H9 (cell line): ENCODE data around the gene STIMATE. TPM values are rescaled to one million over a fixed set of nuclear protein-coding genes. Genes with fewer than 3 reads are reported as not detected.

Source experiments
- DNase-seq: peaks from one replicate; pipeline ENCODE4 v3.0.0-alpha.2; 2017
- H2AFZ ChIP-seq: one replicate; pipeline ENCODE4 v1.6.1; 2013; ENCODE audit warnings: mild to moderate bottlenecking, low read length, control low read depth, moderate library complexity
- H2AK5ac ChIP-seq: 2 replicates; pipeline ENCODE4 v1.6.1; 2013; ENCODE audit warnings: low read length, control low read depth, mixed read lengths; ENCODE audit not compliant: insufficient read length
- H2BK120ac ChIP-seq: one replicate; pipeline ENCODE4 v1.6.1; 2013; ENCODE audit warnings: low read depth, mild to moderate bottlenecking, low read length, control low read depth, inconsistent platforms; ENCODE audit not compliant: poor library complexity, severe bottlenecking
- H2BK12ac ChIP-seq: 2 replicates; pipeline ENCODE4 v1.6.1; 2013; ENCODE audit warnings: low read length, control low read depth, mixed read lengths, low read depth; ENCODE audit not compliant: insufficient read length
- H2BK15ac ChIP-seq: 2 replicates; pipeline ENCODE4 v1.6.1; 2013; ENCODE audit warnings: low read depth, low read length, control low read depth
- H2BK20ac ChIP-seq: one replicate; pipeline ENCODE4 v1.6.1; 2013; ENCODE audit warnings: low read depth, mild to moderate bottlenecking, low read length, control low read depth, inconsistent platforms; ENCODE audit not compliant: poor library complexity, severe bottlenecking
- H2BK5ac ChIP-seq: 2 replicates; pipeline ENCODE4 v1.6.1; 2013; ENCODE audit warnings: low read length, control low read depth, mixed read lengths; ENCODE audit not compliant: insufficient read length
- H3K14ac ChIP-seq: 2 replicates; pipeline ENCODE4 v1.6.1; 2013; ENCODE audit warnings: low read length, control low read depth; ENCODE audit not compliant: insufficient read depth
- H3K18ac ChIP-seq: 2 replicates; pipeline ENCODE4 v1.6.1; 2013; ENCODE audit warnings: low read depth, mild to moderate bottlenecking, mixed read lengths, low read length, control low read depth; ENCODE audit not compliant: insufficient read length
- H3K23ac ChIP-seq: 2 replicates; pipeline ENCODE4 v1.6.1; 2013; ENCODE audit warnings: low read length, control low read depth, mixed read lengths, low read depth; ENCODE audit not compliant: insufficient read length
- H3K23me2 ChIP-seq: 2 replicates; pipeline ENCODE4 v1.6.1; 2013; ENCODE audit warnings: low read depth, mild to moderate bottlenecking, mixed read lengths, low read length, control low read depth; ENCODE audit not compliant: insufficient read length, poor library complexity, severe bottlenecking
- H3K27ac ChIP-seq: 2 replicates; pipeline ENCODE4 v1.5.1; 2013; ENCODE audit warnings: low read length, control low read depth, mixed read lengths, low read depth; ENCODE audit not compliant: insufficient read length
- H3K27me3 ChIP-seq: 2 replicates; pipeline ENCODE4 v1.6.1; 2013; ENCODE audit warnings: low read length, control low read depth, inconsistent platforms; ENCODE audit not compliant: insufficient read depth
- H3K4ac ChIP-seq: 2 replicates; pipeline ENCODE4 v1.6.1; 2013; ENCODE audit warnings: low read depth, mild to moderate bottlenecking, control low read depth, inconsistent platforms, low read length, moderate library complexity
- H3K4me1 ChIP-seq: 2 replicates; pipeline ENCODE4 v1.6.1; 2013; ENCODE audit warnings: low read length, control low read depth, inconsistent platforms; ENCODE audit not compliant: insufficient read depth
- H3K4me2 ChIP-seq: 2 replicates; pipeline ENCODE4 v1.6.1; 2013; ENCODE audit warnings: low read length, control low read depth, mixed read lengths; ENCODE audit not compliant: insufficient read length, insufficient read depth
- H3K56ac ChIP-seq: 2 replicates; pipeline ENCODE4 v1.6.1; 2013; ENCODE audit warnings: low read depth, mild to moderate bottlenecking, mixed read lengths, low read length, control low read depth; ENCODE audit not compliant: insufficient read length
- H3K79me1 ChIP-seq: 2 replicates; pipeline ENCODE4 v1.6.1; 2013; ENCODE audit warnings: low read depth, mild to moderate bottlenecking, moderate library complexity, low read length, control low read depth, inconsistent platforms; ENCODE audit not compliant: insufficient read depth, poor library complexity, severe bottlenecking
- H3K79me2 ChIP-seq: 2 replicates; pipeline ENCODE4 v1.6.1; 2013; ENCODE audit warnings: low read length, control low read depth, inconsistent platforms; ENCODE audit not compliant: insufficient read depth
- H3K9ac ChIP-seq: 2 replicates; pipeline ENCODE4 v1.6.1; 2013; ENCODE audit warnings: low read length, control low read depth, mixed read lengths; ENCODE audit not compliant: insufficient read length; ENCODE audit errors: extremely low read depth
- H3K9me3 ChIP-seq: one replicate; pipeline ENCODE4 v1.6.1; 2013; ENCODE audit warnings: low read depth, low read length, inconsistent platforms; ENCODE audit not compliant: control insufficient read depth
- H3T11ph ChIP-seq: one replicate; pipeline ENCODE4 v1.6.1; 2013; ENCODE audit warnings: mild to moderate bottlenecking, low read length, control low read depth, inconsistent platforms
- H4K20me1 ChIP-seq: one replicate; pipeline ENCODE4 v1.6.1; 2013; ENCODE audit not compliant: control insufficient read depth, insufficient read length, insufficient read depth
- H4K5ac ChIP-seq: 2 replicates; pipeline ENCODE4 v1.6.1; 2013; ENCODE audit warnings: low read depth, mild to moderate bottlenecking, mixed read lengths, low read length, control low read depth; ENCODE audit not compliant: insufficient read length
- H4K8ac ChIP-seq: replicated peaks from 2 replicates; pipeline ENCODE4 v1.6.1; 2013; ENCODE audit warnings: low read length, control low read depth, mixed read lengths, low read depth; ENCODE audit not compliant: insufficient read length
- H4K91ac ChIP-seq: 2 replicates; pipeline ENCODE4 v1.6.1; 2013; ENCODE audit warnings: low read depth, mild to moderate bottlenecking, moderate library complexity, mixed read lengths, low read length, control low read depth; ENCODE audit not compliant: insufficient read length
- H3K27ac Mint-ChIP-seq, 3 experiments: 2 replicates in 2 of 3; 3 replicates in 1 of 3; pipeline ENCODE4 v1.8.0; 2020 to 2021; ENCODE audit warnings: mixed read lengths in 3 of 3, mild to moderate bottlenecking in 1 of 3, moderate library complexity in 1 of 3
- H3K27me3 Mint-ChIP-seq: 2 replicates; pipeline ENCODE4 v1.8.0; 2021; ENCODE audit warnings: low read depth, mild to moderate bottlenecking, moderate library complexity, mixed read lengths
- H3K36me3 Mint-ChIP-seq, 3 experiments: 2 replicates in 2 of 3; 3 replicates in 1 of 3; pipeline ENCODE4 v1.8.0; 2020 to 2021; ENCODE audit warnings: low read depth in 3 of 3, mixed read lengths in 3 of 3; ENCODE audit not compliant: insufficient read depth in 1 of 3
- H3K4me1 Mint-ChIP-seq, 2 experiments: 2 replicates each; pipeline ENCODE4 v1.8.0; 2020; ENCODE audit warnings: mixed read lengths in 2 of 2
- H3K4me3 Mint-ChIP-seq, 2 experiments: 2 replicates in 1 of 2; 3 replicates in 1 of 2; pipeline ENCODE4 v1.8.0; 2020 to 2021; ENCODE audit warnings: mild to moderate bottlenecking in 2 of 2, mixed read lengths in 2 of 2, moderate library complexity in 1 of 2
- H3K9me3 Mint-ChIP-seq, 2 experiments: 2 replicates in 1 of 2; 3 replicates in 1 of 2; pipeline ENCODE4 v1.8.0; 2020; ENCODE audit warnings: mild to moderate bottlenecking in 2 of 2, mixed read lengths in 2 of 2, moderate library complexity in 1 of 2
- WGBS: extraction: QIAGEN DNeasy Blood & Tissue Kit; methylation state at CpG from one replicate; pipeline ENCODE4 v1.1.7; 2013; ENCODE audit warnings: missing lambda C conversion rate, low lambda C conversion rate, mixed read lengths; ENCODE audit not compliant: insufficient read length; ENCODE audit errors: extremely low coverage; 5-methylcytosine and 5-hydroxymethylcytosine counted together
- total RNA-seq: library from RNA; stranded (reverse); gene quantifications from 2 replicates; pipeline ENCODE4 v1.2.1, GENCODE V29; 2021
- TF ChIP-seq, protein P1 (sequence below): fragments of 200-600 bp; sonication (generic); conservative IDR thresholded peaks from 3 replicates; pipeline ENCODE4 v1.8.0; 2021; ENCODE audit warnings: antibody characterized with exemption, mild to moderate bottlenecking

STIMATE gene
- total RNA-seq, 1 experiment from 2014 or later: 25.6 TPM

DNA sequence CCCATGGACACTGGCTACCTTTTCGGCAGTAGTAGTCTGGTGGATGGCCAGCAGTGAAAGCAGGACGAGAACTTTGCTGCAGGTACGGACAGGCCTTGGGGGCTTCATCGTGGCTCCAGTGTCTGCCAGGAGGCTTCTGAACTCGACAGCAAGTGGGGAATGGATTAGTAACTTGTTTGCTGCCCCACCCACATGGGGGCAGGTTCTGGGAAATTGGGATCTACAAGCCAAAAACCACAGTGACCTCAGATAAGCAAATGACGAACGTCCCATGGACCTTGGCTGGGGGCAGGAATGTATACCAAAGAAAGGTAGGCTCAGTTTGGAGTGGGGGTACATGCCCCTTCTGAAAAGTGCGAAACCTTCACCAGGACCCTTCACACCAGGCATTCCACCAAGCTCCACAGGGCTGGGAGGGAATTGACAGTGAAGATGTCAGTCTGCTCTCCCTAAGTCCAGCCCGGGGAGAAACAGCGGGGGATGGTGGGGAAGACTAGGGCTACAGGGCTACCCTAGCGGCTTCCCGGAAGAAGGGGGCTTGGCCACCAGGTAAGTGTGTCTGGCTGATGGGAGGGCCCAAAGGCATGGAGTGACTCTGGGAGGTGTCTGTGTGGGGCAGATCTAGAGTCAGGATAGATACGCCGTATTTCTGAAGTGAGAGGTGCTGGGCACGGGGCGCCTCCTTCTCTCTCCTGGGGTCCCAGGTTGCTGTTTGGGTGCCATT, 66.7 kb downstream of the STIMATE start, which contains the start of gene ITIH4:
ITIH4 (minus strand) TSS at position 138 of the 724 bp plus-strand sequence; CDS start at position 108, 30 bp downstream.
- Histone ChIP-seq H3K27me3 (no peaks in the 10 kb centered on the region; the same call in 1 of the 2 replicates), H4K5ac (no peak within 1 kb of the TSS), H2AK5ac (no peak within 1 kb of the TSS), H3K23me2 (no peaks in the 10 kb centered on the region), H4K91ac (no peak within 1 kb of the TSS), H3K23ac (no peak within 1 kb of the TSS), H2AFZ (no peak within 1 kb of the TSS), H2BK20ac (no peak within 1 kb of the TSS), H2BK120ac (no peak within 1 kb of the TSS), H3K9ac (no peak within 1 kb of the TSS), H4K20me1 (no peaks in the 10 kb centered on the region), H3K14ac (no peak within 1 kb of the TSS), H3T11ph (no peak within 1 kb of the TSS), H4K8ac (no peak within 1 kb of the TSS), H2BK15ac (no peak within 1 kb of the TSS), H3K4me1 (no peaks in the 10 kb centered on the region), H2BK12ac (no peak within 1 kb of the TSS), H3K4me2 (no peak within 1 kb of the TSS), H2BK5ac (no peak within 1 kb of the TSS), H3K18ac (no peak within 1 kb of the TSS), H3K79me1 (no peaks in the 10 kb centered on the region), H3K27ac (no peak within 1 kb of the TSS), H3K4ac (no peak within 1 kb of the TSS), H3K56ac (no peak within 1 kb of the TSS), H3K79me2 (no peaks in the 10 kb centered on the region), H3K9me3 (no peaks in the 10 kb centered on the region)
- H3K4me3 Mint-ChIP-seq: no peak within 1 kb of the TSS
- H3K4me1 Mint-ChIP-seq: peaks cover 21 to 35% of the 10 kb centered on the region in 2 experiments
- TF ChIP-seq, protein P1, sequence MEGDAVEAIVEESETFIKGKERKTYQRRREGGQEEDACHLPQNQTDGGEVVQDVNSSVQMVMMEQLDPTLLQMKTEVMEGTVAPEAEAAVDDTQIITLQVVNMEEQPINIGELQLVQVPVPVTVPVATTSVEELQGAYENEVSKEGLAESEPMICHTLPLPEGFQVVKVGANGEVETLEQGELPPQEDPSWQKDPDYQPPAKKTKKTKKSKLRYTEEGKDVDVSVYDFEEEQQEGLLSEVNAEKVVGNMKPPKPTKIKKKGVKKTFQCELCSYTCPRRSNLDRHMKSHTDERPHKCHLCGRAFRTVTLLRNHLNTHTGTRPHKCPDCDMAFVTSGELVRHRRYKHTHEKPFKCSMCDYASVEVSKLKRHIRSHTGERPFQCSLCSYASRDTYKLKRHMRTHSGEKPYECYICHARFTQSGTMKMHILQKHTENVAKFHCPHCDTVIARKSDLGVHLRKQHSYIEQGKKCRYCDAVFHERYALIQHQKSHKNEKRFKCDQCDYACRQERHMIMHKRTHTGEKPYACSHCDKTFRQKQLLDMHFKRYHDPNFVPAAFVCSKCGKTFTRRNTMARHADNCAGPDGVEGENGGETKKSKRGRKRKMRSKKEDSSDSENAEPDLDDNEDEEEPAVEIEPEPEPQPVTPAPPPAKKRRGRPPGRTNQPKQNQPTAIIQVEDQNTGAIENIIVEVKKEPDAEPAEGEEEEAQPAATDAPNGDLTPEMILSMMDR: no peak
- H3K27ac Mint-ChIP-seq: peak within 1 kb of the TSS in 2 of 3 experiments; percentile 68 to 80; a peak in 2 of 7 replicates
- H3K36me3 Mint-ChIP-seq: no peaks in the 10 kb centered on the region; a peak in 1 of 7 replicates
- H3K9me3 Mint-ChIP-seq: no peaks in the 10 kb centered on the region
- no peak for DNase-seq
- no CpG with 5 or more reads among the region's 16 CpGs for WGBS
- no peaks in the 10 kb centered on the region; the same call in 1 of the 2 replicates for H3K27me3 Mint-ChIP-seq
